GM21529 (cell line): ENCODE results near the gene ZNF672.
A peak's percentile ranks its signal among the peaks of the same experiment; 100 is the strongest.
"Not testable (repeated sequence)": the region's sequence is repeated elsewhere in the genome, so short reads cannot be mapped to it uniquely, and the experiment has no call there.

Source experiments
- ATAC-seq: cut with Tn5 transposase; IDR thresholded peaks from one replicate; pipeline ENCODE4 v1.9.1; 2021; ENCODE audit not compliant: unreplicated experiment

The ZNF672 gene

GRCh38 chr1:248812736-248813425 lies 25.1 kb upstream of the ZNF672 start:
- ATAC-seq: no peak

- ATAC-seq: no peak
Measured at GRCh38 chr1:248813546-248813945, 24.5 kb upstream of the ZNF672 start.

- no peak for ATAC-seq
Measured at GRCh38 chr1:248814351-248814750, 23.7 kb upstream of the ZNF672 start.

GRCh38 chr1:248815407-248816034 lies 22.5 kb upstream of the ZNF672 start:
- no peak for ATAC-seq

GRCh38 chr1:248816042-248816851 lies 21.8 kb upstream of the ZNF672 start:
- ATAC-seq: no peak

- ATAC-seq: no peak
Measured at GRCh38 chr1:248817065-248817464, 21.0 kb upstream of the ZNF672 start.

- ATAC-seq: peak; percentile 45
Measured at GRCh38 chr1:248818505-248819374, 19.3 kb upstream of the ZNF672 start.

- ATAC-seq: no peak
Measured at GRCh38 chr1:248820041-248820585, 17.9 kb upstream of the ZNF672 start.

GRCh38 chr1:248821101-248821500 lies 16.9 kb upstream of the ZNF672 start:
- no peak for ATAC-seq

- no peak for ATAC-seq
Measured at GRCh38 chr1:248821641-248822040, 16.4 kb upstream of the ZNF672 start.

- peak; percentile 23 for ATAC-seq
Measured at GRCh38 chr1:248822148-248823032, 15.6 kb upstream of the ZNF672 start.

GRCh38 chr1:248823517-248824001 lies 14.5 kb upstream of the ZNF672 start:
- ATAC-seq: no peak

GRCh38 chr1:248824301-248824700 lies 13.7 kb upstream of the ZNF672 start:
- ATAC-seq: no peak

GRCh38 chr1:248824701-248825100 lies 13.3 kb upstream of the ZNF672 start:
- no peak for ATAC-seq

- ATAC-seq: no peak
Measured at GRCh38 chr1:248825136-248825535, 12.9 kb upstream of the ZNF672 start.

- peak; percentile 1 for ATAC-seq
Measured at GRCh38 chr1:248825573-248825908, 12.5 kb upstream of the ZNF672 start.

GRCh38 chr1:248825909-248826760 lies 11.9 kb upstream of the ZNF672 start, which contains the start of gene SH3BP5L:
TSS of gene SH3BP5L (minus strand) at chr1:248825915. CDS start at chr1:248824935, 980 bp downstream.
- peak; percentile 86 for ATAC-seq

GRCh38 chr1:248828845-248829244 lies 9.2 kb upstream of the ZNF672 start:
- ATAC-seq: no peak

GRCh38 chr1:248830718-248831017 lies 7.4 kb upstream of the ZNF672 start:
- not testable (repeated sequence) for ATAC-seq
